SK-N-SH treated with all-trans-retinoic acid at 6 μM for 48 hours (cell line): ENCODE data around the gene NAGLU.

Experiments used
- ARNTL ChIP-seq: fragments of 450-650 bp; formaldehyde crosslinking; IDR thresholded peaks from 2 replicates; pipeline ENCODE4 v1.5.0; 2020; ENCODE audit warnings: low read depth, mild to moderate bottlenecking, moderate library complexity, borderline replicate concordance
- CREB5 ChIP-seq: fragments of 250-450 bp; sonication (Bioruptor Pico); IDR thresholded peaks from 2 replicates; pipeline ENCODE4 v1.5.1; 2020; ENCODE audit warnings: low read depth, mild to moderate bottlenecking, moderate library complexity
- PPARA ChIP-seq: fragments of 250-450 bp; sonication (Bioruptor Pico); IDR thresholded peaks from 2 replicates; pipeline ENCODE4 v1.5.0; 2020; ENCODE audit warnings: mild to moderate bottlenecking, borderline replicate concordance
- TOX ChIP-seq: fragments of 250-450 bp; sonication (Bioruptor Pico); IDR thresholded peaks from 2 replicates; pipeline ENCODE4 v1.8.0; 2021; ENCODE audit warnings: mild to moderate bottlenecking, moderate library complexity, borderline replicate concordance
- ZNF8 ChIP-seq: fragments of 450-650 bp; formaldehyde crosslinking; IDR thresholded peaks from 2 replicates; pipeline ENCODE4 v1.5.0; 2020; ENCODE audit warnings: mild to moderate bottlenecking, moderate library complexity

- no peak for TF ChIP-seq ZNF8 (CRISPR knock-in tag)
- TF ChIP-seq PPARA: no peak
- TF ChIP-seq ARNTL: no peak
- no peak for TF ChIP-seq TOX
- TF ChIP-seq CREB5 (CRISPR knock-in tag): no peak
These were observed 42.7 kb upstream of the NAGLU start for GRCh38 chr17:42493319-42493718.
